Measurements from ENCODE around the gene CORO1A. TPM values are rescaled to one million over a fixed set of nuclear protein-coding genes. Genes with fewer than 3 reads are reported as not detected.
A peak's percentile ranks its signal among the peaks of the same experiment; 100 is the strongest.

CORO1A gene
- polyA plus RNA-seq, 2 of the 4 experiments (the other 2 are of a cell fraction): 0.83 to 5.3 TPM

DNA sequence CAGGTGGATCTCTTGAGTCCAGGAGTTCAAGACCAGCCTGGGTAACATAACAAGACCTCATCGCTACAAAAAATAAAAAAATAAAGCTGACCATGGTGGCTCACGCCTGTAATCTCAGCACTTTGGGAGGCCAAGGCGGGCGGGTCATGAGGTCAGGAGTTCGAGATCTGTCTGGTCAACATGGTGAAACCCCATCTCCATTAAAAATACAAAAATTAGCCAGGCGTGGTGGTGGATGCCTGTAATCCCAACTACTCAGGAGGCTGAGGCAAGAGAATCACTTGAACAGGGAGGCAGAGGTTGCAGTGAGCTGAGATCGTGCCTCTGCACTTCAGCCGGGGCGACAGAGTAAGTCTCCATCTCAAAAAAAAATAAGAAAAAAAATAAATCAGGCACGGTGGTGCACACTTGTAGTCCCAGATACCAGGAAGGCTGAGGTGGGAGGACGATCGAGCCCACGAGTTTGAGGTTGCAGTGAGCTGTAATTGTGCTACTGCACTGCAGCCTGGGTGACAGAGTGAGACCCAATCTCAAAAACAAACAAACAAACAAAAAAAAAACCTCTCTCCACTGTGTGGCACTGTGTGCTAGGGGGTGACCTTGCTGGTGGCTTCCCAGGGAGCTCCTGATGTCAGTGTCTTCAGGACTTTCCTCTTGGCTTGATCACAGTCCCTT, 40.6 kb upstream of the CORO1A start:
- peak in 1 of 2 experiments; percentile 39 for DNase-seq (ENCODE audit: low read depth in 1 of 2, low spot score in 1 of 2)
- ChIA-PET CTCF (interaction anchor here (1.1 to 1.4 kb wide), 3 partner anchors 10 to 44 kb away, joined by 3 to 4 read pairs (median 3); partner anchors contain the start of gene GDPD3), POLR2A (no interaction called here)
- Histone ChIP-seq H3K4me1 (peaks cover 4% of the 10 kb centered on the region; the same call in 1 of the 3 replicates), H3K27ac (no peak overlapping the region), H3K9me3 (no peaks in the 10 kb centered on the region), H3K4me2 (no peak overlapping the region), H3K4me3 (no peak overlapping the region)
- TF ChIP-seq, protein P1, sequence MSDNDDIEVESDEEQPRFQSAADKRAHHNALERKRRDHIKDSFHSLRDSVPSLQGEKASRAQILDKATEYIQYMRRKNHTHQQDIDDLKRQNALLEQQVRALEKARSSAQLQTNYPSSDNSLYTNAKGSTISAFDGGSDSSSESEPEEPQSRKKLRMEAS (IDR thresholded peaks at IDR 0.05): no peak
- TF ChIP-seq FOSL2 (IDR thresholded peaks at IDR 0.05) (no peak), FOSL2 (CRISPR knock-in tag; IDR thresholded peaks at IDR 0.05) (no peak), RAD21 (conservative IDR thresholded peaks at IDR 0.05 in 1 of 2, IDR thresholded peaks at IDR 0.05 in 1 of 2) (peak; percentile 45 to 59; a peak in 3 of 5 replicates)
- TF ChIP-seq, protein P2, sequence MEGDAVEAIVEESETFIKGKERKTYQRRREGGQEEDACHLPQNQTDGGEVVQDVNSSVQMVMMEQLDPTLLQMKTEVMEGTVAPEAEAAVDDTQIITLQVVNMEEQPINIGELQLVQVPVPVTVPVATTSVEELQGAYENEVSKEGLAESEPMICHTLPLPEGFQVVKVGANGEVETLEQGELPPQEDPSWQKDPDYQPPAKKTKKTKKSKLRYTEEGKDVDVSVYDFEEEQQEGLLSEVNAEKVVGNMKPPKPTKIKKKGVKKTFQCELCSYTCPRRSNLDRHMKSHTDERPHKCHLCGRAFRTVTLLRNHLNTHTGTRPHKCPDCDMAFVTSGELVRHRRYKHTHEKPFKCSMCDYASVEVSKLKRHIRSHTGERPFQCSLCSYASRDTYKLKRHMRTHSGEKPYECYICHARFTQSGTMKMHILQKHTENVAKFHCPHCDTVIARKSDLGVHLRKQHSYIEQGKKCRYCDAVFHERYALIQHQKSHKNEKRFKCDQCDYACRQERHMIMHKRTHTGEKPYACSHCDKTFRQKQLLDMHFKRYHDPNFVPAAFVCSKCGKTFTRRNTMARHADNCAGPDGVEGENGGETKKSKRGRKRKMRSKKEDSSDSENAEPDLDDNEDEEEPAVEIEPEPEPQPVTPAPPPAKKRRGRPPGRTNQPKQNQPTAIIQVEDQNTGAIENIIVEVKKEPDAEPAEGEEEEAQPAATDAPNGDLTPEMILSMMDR (IDR thresholded peaks at IDR 0.05): peak; percentile 17; the same call in 2 of the 3 replicates
- 74% methylated on average over 13 of the region's 13 CpGs for WGBS (ENCODE audit: missing lambda C conversion rate)
- no peak for FAIRE-seq
- peak; percentile 62 to 68; a peak in 4 of 6 replicates for ATAC-seq

DNA sequence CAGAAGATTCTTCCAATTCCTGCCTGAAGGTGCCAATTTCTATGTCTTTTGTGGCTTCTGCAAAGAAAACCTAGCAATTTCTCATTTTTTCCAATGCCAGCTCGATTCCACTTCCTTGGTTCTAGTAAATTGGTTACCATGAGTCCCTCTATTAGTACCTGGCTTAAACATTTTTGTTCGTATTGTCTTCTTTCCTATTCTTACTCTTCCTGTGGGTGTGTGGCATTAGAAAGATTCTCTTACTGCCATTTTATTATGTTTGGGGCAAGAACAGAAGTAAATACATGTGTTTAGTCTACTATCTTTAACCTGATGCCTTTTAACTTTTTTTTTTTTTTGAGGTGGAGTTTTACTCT, 40.1 kb upstream of the CORO1A start:
- Histone ChIP-seq H3K4me1 (peaks cover 4% of the 10 kb centered on the region; the same call in 1 of the 3 replicates), H3K4me3 (no peak overlapping the region), H3K4me2 (no peak overlapping the region), H3K27ac (no peak overlapping the region), H3K9me3 (peaks cover 2% of the 10 kb centered on the region; the same call in 1 of the 3 replicates)
- 49% methylated on average over 2 of the region's 2 CpGs for WGBS (ENCODE audit: missing lambda C conversion rate)
- FAIRE-seq: no peak
- no peak for DNase-seq (ENCODE audit: low read depth in 1 of 2, low spot score in 1 of 2)
- no peak for ATAC-seq
- no peak for TF ChIP-seq SREBF2 (IDR thresholded peaks at IDR 0.05)
- no peak for TF ChIP-seq EHMT2 (IDR thresholded peaks at IDR 0.05; ENCODE audit: low read depth)
- TF ChIP-seq, protein P1 (IDR thresholded peaks at IDR 0.05): no peak
- TF ChIP-seq, protein P2 (IDR thresholded peaks at IDR 0.05): no peak
- TF ChIP-seq RCOR1 (IDR thresholded peaks at IDR 0.05; ENCODE audit: low read depth, low read length): no peak
- no peak for TF ChIP-seq POLR2A (IDR thresholded peaks at IDR 0.05; ENCODE audit: low read length)
- no peak for TF ChIP-seq RAD21 (conservative IDR thresholded peaks at IDR 0.05 in 1 of 2, IDR thresholded peaks at IDR 0.05 in 1 of 2)
- TF ChIP-seq, protein P3, sequence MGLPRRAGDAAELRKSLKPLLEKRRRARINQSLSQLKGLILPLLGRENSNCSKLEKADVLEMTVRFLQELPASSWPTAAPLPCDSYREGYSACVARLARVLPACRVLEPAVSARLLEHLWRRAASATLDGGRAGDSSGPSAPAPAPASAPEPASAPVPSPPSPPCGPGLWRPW (IDR thresholded peaks at IDR 0.05): no peak
- no peak for TF ChIP-seq FOSL2 (IDR thresholded peaks at IDR 0.05)
- no peak for TF ChIP-seq FOSL2 (CRISPR knock-in tag; IDR thresholded peaks at IDR 0.05)
- no peak for TF ChIP-seq CHD2 (IDR thresholded peaks at IDR 0.05; ENCODE audit: low read length, partially characterized antibody)
- TF ChIP-seq PHF8 (IDR thresholded peaks at IDR 0.05; ENCODE audit: borderline replicate concordance, low read depth): no peak
- no peak for TF ChIP-seq RNF2 (IDR thresholded peaks at IDR 0.05; ENCODE audit: borderline replicate concordance, low read depth)
- ChIA-PET CTCF (interaction anchor here (1.1 to 1.4 kb wide), 3 partner anchors 9 to 44 kb away, joined by 3 to 4 read pairs (median 3); partner anchors contain the start of gene GDPD3), POLR2A (no interaction called here)

DNA sequence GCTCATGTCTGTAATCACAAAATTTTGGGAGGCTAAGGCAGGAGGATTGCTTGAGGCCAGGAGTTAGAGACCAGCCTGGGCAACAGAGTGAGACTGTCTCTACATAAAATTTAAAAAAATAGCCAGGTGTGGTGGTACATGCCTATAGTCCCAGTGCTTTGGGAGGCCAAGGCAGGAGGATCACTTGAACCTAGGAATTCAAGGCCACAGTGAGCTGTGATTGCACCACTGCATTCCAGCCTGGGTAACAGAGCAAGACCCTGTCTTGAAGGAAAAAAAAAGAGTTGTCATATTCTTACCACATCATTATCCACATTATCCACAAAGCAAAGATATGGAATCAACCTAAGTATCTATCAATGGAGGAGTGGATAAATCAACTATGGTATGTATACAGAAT, 39.4 kb upstream of the CORO1A start:
- no peak overlapping the region for H3K27ac ChIP-seq
- H3K4me2 ChIP-seq: no peak overlapping the region
- no peak overlapping the region for H3K4me3 ChIP-seq
- DNase-seq (ENCODE audit: low read depth in 1 of 2, low spot score in 1 of 2): no peak
- ATAC-seq: no peak
- CTCF ChIA-PET: no interaction called here
- POLR2A ChIA-PET: no interaction called here
- peaks cover 4% of the 10 kb centered on the region; the same call in 1 of the 3 replicates for H3K4me1 ChIP-seq
- peaks cover 9% of the 10 kb centered on the region; the same call in 1 of the 3 replicates for H3K9me3 ChIP-seq
- no peak for FAIRE-seq
- TF ChIP-seq, protein P4, sequence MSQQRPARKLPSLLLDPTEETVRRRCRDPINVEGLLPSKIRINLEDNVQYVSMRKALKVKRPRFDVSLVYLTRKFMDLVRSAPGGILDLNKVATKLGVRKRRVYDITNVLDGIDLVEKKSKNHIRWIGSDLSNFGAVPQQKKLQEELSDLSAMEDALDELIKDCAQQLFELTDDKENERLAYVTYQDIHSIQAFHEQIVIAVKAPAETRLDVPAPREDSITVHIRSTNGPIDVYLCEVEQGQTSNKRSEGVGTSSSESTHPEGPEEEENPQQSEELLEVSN (IDR thresholded peaks at IDR 0.05; ENCODE audit: borderline replicate concordance, low read depth): no peak
- TF ChIP-seq RARB (CRISPR knock-in tag; IDR thresholded peaks at IDR 0.05) (no peak), MAFK (IDR thresholded peaks at IDR 0.05; ENCODE audit: partially characterized antibody) (no peak), RFX5 (IDR thresholded peaks at IDR 0.05) (no peak), ZC3H11A (IDR thresholded peaks at IDR 0.05) (no peak), RNF2 (IDR thresholded peaks at IDR 0.05; ENCODE audit: borderline replicate concordance, low read depth) (no peak), JUNB (IDR thresholded peaks at IDR 0.05) (no peak)
- TF ChIP-seq, protein P5, sequence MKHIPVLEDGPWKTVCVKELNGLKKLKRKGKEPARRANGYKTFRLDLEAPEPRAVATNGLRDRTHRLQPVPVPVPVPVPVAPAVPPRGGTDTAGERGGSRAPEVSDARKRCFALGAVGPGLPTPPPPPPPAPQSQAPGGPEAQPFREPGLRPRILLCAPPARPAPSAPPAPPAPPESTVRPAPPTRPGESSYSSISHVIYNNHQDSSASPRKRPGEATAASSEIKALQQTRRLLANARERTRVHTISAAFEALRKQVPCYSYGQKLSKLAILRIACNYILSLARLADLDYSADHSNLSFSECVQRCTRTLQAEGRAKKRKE (CRISPR knock-in tag; IDR thresholded peaks at IDR 0.05; ENCODE audit: low read depth): no peak
- TF ChIP-seq, protein P3 (IDR thresholded peaks at IDR 0.05): no peak
- TF ChIP-seq, protein P6, sequence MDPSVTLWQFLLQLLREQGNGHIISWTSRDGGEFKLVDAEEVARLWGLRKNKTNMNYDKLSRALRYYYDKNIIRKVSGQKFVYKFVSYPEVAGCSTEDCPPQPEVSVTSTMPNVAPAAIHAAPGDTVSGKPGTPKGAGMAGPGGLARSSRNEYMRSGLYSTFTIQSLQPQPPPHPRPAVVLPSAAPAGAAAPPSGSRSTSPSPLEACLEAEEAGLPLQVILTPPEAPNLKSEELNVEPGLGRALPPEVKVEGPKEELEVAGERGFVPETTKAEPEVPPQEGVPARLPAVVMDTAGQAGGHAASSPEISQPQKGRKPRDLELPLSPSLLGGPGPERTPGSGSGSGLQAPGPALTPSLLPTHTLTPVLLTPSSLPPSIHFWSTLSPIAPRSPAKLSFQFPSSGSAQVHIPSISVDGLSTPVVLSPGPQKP (IDR thresholded peaks at IDR 0.05; ENCODE audit: low read depth, low read length): no peak
- TF ChIP-seq, protein P7, sequence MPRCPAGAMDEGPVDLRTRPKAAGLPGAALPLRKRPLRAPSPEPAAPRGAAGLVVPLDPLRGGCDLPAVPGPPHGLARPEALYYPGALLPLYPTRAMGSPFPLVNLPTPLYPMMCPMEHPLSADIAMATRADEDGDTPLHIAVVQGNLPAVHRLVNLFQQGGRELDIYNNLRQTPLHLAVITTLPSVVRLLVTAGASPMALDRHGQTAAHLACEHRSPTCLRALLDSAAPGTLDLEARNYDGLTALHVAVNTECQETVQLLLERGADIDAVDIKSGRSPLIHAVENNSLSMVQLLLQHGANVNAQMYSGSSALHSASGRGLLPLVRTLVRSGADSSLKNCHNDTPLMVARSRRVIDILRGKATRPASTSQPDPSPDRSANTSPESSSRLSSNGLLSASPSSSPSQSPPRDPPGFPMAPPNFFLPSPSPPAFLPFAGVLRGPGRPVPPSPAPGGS (IDR thresholded peaks at IDR 0.05): no peak

Measured in A549 (cell line).